Measurements from ENCODE around the gene CAMK1D.

GRCh38 chr10:12348870-12349628 lies at the start of gene CAMK1D:
- TF ChIP-seq EZH2 (IDR thresholded peaks at IDR 0.05; ENCODE audit: borderline replicate concordance, low read depth, low read length, severe bottlenecking) (no peak), CTCF (IDR thresholded peaks at IDR 0.05; ENCODE audit: extremely low read depth in 1 of 2, insufficient read depth in 1 of 2, low read depth in 1 of 2, low read length in 2 of 2) (peak in 1 of 2 donors; percentile 6), POLR2A (IDR thresholded peaks at IDR 0.05; ENCODE audit: low read depth, low read length) (no peak), POLR2AphosphoS5 (IDR thresholded peaks at IDR 0.05; ENCODE audit: insufficient read depth, low read depth, low read length) (no peak)
- TF ChIP-seq, protein P1, sequence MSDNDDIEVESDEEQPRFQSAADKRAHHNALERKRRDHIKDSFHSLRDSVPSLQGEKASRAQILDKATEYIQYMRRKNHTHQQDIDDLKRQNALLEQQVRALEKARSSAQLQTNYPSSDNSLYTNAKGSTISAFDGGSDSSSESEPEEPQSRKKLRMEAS (IDR thresholded peaks at IDR 0.05; ENCODE audit: insufficient read depth, insufficient read length) = no peak

Data from endothelial cell of umbilical vein (primary cell).